Gastrocnemius medialis (tissue), 4 donors: Measurements from ENCODE around the gene SKP1. TPM values are rescaled to one million over a fixed set of nuclear protein-coding genes. Genes with fewer than 3 reads are reported as not detected.

Experiments used
- ATAC-seq, 2 donors: fragments of 150-250 bp; one replicate each; pipeline ENCODE4 v1.9.1; 2016
- DNase-seq, 2 donors: peaks; one replicate each; pipeline ENCODE4 v3.0.0-alpha.2; 2019
- H3K27ac ChIP-seq, 4 donors: fragments of 200-600 bp; sonication (generic); 1 replicate in 1 of 4; 2 replicates in 3 of 4; pipeline ENCODE4 v1.5.1; 2016 to 2018; ENCODE audit warnings: mild to moderate bottlenecking in 2 of 4, moderate library complexity in 1 of 4
- H3K27me3 ChIP-seq, 3 donors: fragments of 200-600 bp; sonication (generic) in 2 of 3; 1 replicate in 1 of 3; 2 replicates in 2 of 3; pipeline versions ENCODE4 v1.5.1 to v1.6.0; 2016 to 2019; ENCODE audit warnings: mild to moderate bottlenecking in 1 of 3, moderate library complexity in 1 of 3
- H3K36me3 ChIP-seq, 2 donors: fragments of 200-600 bp; sonication (generic) in 1 of 2; one replicate each; pipeline ENCODE4 v1.5.1; 2017 to 2018
- H3K4me1 ChIP-seq, 2 donors: fragments of 200-600 bp; sonication (generic) in 1 of 2; one replicate each; pipeline ENCODE4 v1.5.1; 2016 to 2017; ENCODE audit warnings: mild to moderate bottlenecking in 2 of 2
- H3K4me3 ChIP-seq, 4 donors: fragments of 200-600 bp; sonication (generic) in 3 of 4; 1 replicate in 1 of 4; 2 replicates in 3 of 4; pipeline ENCODE4 v1.5.1; 2016 to 2019; ENCODE audit warnings: mild to moderate bottlenecking in 2 of 4
- H3K9me3 ChIP-seq, 3 donors: fragments of 200-600 bp; sonication (generic) in 2 of 3; 1 replicate in 1 of 3; 2 replicates in 2 of 3; pipeline ENCODE4 v1.5.1; 2016 to 2019
- POLR2A ChIP-seq, 2 donors: fragments of 450-650 bp; IDR thresholded peaks; one replicate each; pipeline ENCODE4 v1.6.1; 2017; ENCODE audit warnings: antibody characterized with exemption in 2 of 2, mild to moderate bottlenecking in 2 of 2, moderate library complexity in 2 of 2
- in situ Hi-C, 4 donors: fragments of 200-750 bp; cut with MboI; loops; one replicate each; pipeline versions ENCODE4 v1.15.0 to v1.8.0; 2017; ENCODE audit warnings: low sequenced_read_pairs in 4 of 4
- intact Hi-C: fragments of 100-400 bp; cut with DNase I; formaldehyde crosslinking; loops from one replicate; pipeline ENCODE4 v1.15.1; 2023; ENCODE audit warnings: low total_unique reads
- total RNA-seq, 4 donors: library from RNA; depleted of rRNA; stranded (reverse); fragments of >200 nt; gene quantifications; one replicate each; pipeline versions ENCODE4 v1.1.0 to v1.2.3, GENCODE V29; 2016
- TF ChIP-seq, protein P1 (sequence below), 5 experiments: fragments of 450-650 bp in 3 of 5; fragments of 200-600 bp in 2 of 5; sonication (generic) in 2 of 5; IDR thresholded peaks in 4 of 5; conservative IDR thresholded peaks in 1 of 5; 1 replicate in 4 of 5; 2 replicates in 1 of 5; pipeline ENCODE4 v1.5.1; 2016 to 2019; ENCODE audit warnings: antibody characterized with exemption in 5 of 5, mild to moderate bottlenecking in 3 of 5, moderate library complexity in 3 of 5

Gene SKP1
- total RNA-seq, 4 donors from 2014 or later, result 318 to 499 (median 476) TPM

DNA sequence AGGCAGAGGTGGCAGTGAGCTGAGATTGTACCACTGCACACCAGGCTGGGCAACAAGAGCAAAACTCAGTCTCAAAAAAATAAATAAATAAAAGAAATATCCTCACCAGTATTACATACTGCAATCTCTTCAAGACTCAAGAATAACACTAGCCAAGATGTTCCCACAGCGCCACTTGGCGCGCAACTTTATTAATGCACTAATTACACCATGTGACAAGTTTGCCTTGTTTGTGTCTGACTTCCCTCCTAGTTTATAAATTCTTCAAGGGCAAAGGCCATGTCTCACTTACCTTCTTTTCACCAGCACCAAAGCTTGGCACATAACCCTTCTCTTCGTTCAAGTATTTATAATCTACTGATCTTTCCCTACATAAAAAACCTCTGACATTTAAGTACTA is 4.8 kb downstream of the SKP1 start:
- no peaks in the 10 kb centered on the region for H3K9me3 ChIP-seq
- intact Hi-C loops, result no loop called here
- DNase-seq, result no peak
- H3K4me3 ChIP-seq, result no peak overlapping the region
- in situ Hi-C loops, result no loop called here
- H3K4me1 ChIP-seq, result peaks cover 72 to 76% of the 10 kb centered on the region in 2 donors
- H3K36me3 ChIP-seq, result peaks cover 0 to 43% of the 10 kb centered on the region in 2 donors
- TF ChIP-seq, protein P1, sequence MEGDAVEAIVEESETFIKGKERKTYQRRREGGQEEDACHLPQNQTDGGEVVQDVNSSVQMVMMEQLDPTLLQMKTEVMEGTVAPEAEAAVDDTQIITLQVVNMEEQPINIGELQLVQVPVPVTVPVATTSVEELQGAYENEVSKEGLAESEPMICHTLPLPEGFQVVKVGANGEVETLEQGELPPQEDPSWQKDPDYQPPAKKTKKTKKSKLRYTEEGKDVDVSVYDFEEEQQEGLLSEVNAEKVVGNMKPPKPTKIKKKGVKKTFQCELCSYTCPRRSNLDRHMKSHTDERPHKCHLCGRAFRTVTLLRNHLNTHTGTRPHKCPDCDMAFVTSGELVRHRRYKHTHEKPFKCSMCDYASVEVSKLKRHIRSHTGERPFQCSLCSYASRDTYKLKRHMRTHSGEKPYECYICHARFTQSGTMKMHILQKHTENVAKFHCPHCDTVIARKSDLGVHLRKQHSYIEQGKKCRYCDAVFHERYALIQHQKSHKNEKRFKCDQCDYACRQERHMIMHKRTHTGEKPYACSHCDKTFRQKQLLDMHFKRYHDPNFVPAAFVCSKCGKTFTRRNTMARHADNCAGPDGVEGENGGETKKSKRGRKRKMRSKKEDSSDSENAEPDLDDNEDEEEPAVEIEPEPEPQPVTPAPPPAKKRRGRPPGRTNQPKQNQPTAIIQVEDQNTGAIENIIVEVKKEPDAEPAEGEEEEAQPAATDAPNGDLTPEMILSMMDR (IDR thresholded peaks at IDR 0.05 in 4 of 5, conservative IDR thresholded peaks at IDR 0.05 in 1 of 5), result no peak
- TF ChIP-seq POLR2A (IDR thresholded peaks at IDR 0.05), result no peak
- H3K27me3 ChIP-seq, result no peaks in the 10 kb centered on the region
- ATAC-seq, result no peak
- H3K27ac ChIP-seq, result peak overlapping the region; percentile 53 to 99 (median 76)

DNA sequence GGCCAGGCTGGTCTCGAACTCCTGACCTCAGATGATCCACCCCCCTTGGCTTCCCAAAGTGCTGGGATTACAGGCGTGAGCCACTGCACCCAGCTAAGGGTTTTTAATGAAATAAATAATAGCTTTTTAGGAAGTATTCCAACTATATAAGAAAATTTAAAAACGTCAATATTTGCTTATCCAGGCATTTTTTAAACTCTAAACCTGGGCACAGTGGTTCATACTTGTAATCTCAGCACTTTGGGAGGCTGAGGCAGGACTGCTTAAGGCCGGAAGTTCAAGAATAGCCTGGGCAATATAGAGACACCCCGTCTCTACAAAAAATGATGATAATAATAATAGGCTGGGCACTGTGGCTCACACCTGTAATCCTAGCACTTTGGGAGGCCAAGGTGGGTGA is 14.2 kb downstream of the SKP1 start:
- Histone ChIP-seq H3K27ac (no peak overlapping the region), H3K4me3 (no peak overlapping the region), H3K4me1 (no peaks in the 10 kb centered on the region), H3K36me3 (peaks cover 0 to 72% of the 10 kb centered on the region in 2 donors), H3K27me3 (no peaks in the 10 kb centered on the region), H3K9me3 (no peaks in the 10 kb centered on the region)
- in situ Hi-C loops (no loop called here), intact Hi-C loops (no loop called here)
- no peak for ATAC-seq
- no peak for DNase-seq
- TF ChIP-seq, protein P1 (IDR thresholded peaks at IDR 0.05 in 4 of 5, conservative IDR thresholded peaks at IDR 0.05 in 1 of 5), result no peak
- TF ChIP-seq POLR2A (IDR thresholded peaks at IDR 0.05), result no peak

- no peak overlapping the region for H3K4me3 ChIP-seq
- intact Hi-C loops, result no loop called here
- in situ Hi-C loops, result no loop called here
Observed at GRCh38 chr5:134161513-134162395, 15.0 kb downstream of the SKP1 start.

GRCh38 chr5:134153657-134154056 is 23.1 kb downstream of the SKP1 start:
- peaks cover 0 to 65% of the 10 kb centered on the region in 2 donors for H3K36me3 ChIP-seq
- H3K27ac ChIP-seq, result peak overlapping the region in 2 of 4 donors; percentile 35 to 74
- no peaks in the 10 kb centered on the region for H3K27me3 ChIP-seq
- H3K9me3 ChIP-seq, result no peaks in the 10 kb centered on the region
- intact Hi-C loops, result no loop called here
- TF ChIP-seq POLR2A (IDR thresholded peaks at IDR 0.05), result no peak
- TF ChIP-seq, protein P1 (IDR thresholded peaks at IDR 0.05 in 4 of 5, conservative IDR thresholded peaks at IDR 0.05 in 1 of 5), result no peak
- H3K4me1 ChIP-seq, result peaks cover 14 to 30% of the 10 kb centered on the region in 2 donors
- DNase-seq, result no peak
- no peak for ATAC-seq
- in situ Hi-C loops, result no loop called here
- no peak overlapping the region for H3K4me3 ChIP-seq

More at GRCh38 chr5:134161513-134162395, 15.0 kb downstream of the SKP1 start:
- no peaks in the 10 kb centered on the region for H3K27me3 ChIP-seq
- H3K36me3 ChIP-seq, result peaks cover 0 to 74% of the 10 kb centered on the region in 2 donors
- no peak for DNase-seq
- no peaks in the 10 kb centered on the region for H3K4me1 ChIP-seq
- no peaks in the 10 kb centered on the region for H3K9me3 ChIP-seq
- no peak for TF ChIP-seq POLR2A (IDR thresholded peaks at IDR 0.05)
- TF ChIP-seq, protein P1 (IDR thresholded peaks at IDR 0.05 in 4 of 5, conservative IDR thresholded peaks at IDR 0.05 in 1 of 5), result no peak
- H3K27ac ChIP-seq, result peak overlapping the region in 1 of 4 donors; percentile 7
- ATAC-seq, result no peak
